Upper lobe of left lung (tissue), 4 donors: ENCODE data around the gene FKBP2.

Source experiments
- CTCF ChIP-seq, 6 experiments: fragments of 450-650 bp in 4 of 6; fragments of 200-600 bp in 2 of 6; sonication (generic) in 2 of 6; IDR thresholded peaks; one replicate each; pipeline ENCODE4 v1.5.1; 2016 to 2019; ENCODE audit warnings: antibody characterized with exemption in 6 of 6
- EP300 ChIP-seq, 4 donors: sonication (generic); formaldehyde crosslinking; IDR thresholded peaks; one replicate each; pipeline ENCODE4 v1.5.1; 2017; ENCODE audit warnings: antibody characterized with exemption in 4 of 4, control low read depth in 2 of 4
- POLR2AphosphoS5 ChIP-seq, 2 donors: sonication (generic); formaldehyde crosslinking; IDR thresholded peaks; one replicate each; pipeline ENCODE4 v1.5.1; 2017; ENCODE audit warnings: antibody characterized with exemption in 2 of 2

GRCh38 chr11:64244966-64245365, 4.1 kb downstream of the FKBP2 start:
- TF ChIP-seq CTCF (IDR thresholded peaks at IDR 0.05) (no peak), POLR2AphosphoS5 (IDR thresholded peaks at IDR 0.05) (no peak), EP300 (IDR thresholded peaks at IDR 0.05) (no peak)
